Stimulated activated naive CD4-positive, alpha-beta T cell treated with Interleukin-2 at 50 U/mL for 16 hours (primary cell): ENCODE measurements around the gene OSCAR.

Experiments used
- DNase-seq: peaks from one replicate; lab custom pipeline; 2025; lab: John Stamatoyannopoulos, UW

The OSCAR gene

DNA sequence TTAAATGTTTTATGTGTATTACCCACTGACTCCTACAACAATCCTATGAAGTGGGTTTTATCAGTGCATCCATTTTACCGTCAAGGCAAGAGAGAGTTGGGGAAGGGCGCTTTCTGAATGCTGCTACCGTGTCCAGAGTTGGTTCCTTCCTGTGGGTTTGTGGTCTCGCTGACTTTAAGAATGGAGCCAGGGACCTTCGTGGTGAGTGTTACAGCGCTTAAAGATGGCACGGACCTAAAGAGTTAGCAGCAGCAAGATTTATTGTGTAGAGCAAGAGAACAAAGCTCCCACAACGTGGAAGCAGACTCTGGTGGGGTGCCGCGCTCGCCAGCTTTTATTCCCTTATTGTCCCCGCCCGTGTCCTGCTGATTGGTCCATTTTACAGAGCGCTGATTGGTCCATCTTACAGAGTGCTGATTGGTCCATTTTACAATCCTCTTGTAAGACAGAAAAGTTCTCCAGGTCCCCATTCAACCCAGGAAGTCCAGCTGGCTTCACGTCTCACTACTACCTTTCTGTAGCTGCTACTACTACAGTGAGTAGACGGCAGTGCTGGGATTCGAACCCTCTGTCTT lies 6.1 kb downstream of the OSCAR start:
- no peak for DNase-seq

DNA sequence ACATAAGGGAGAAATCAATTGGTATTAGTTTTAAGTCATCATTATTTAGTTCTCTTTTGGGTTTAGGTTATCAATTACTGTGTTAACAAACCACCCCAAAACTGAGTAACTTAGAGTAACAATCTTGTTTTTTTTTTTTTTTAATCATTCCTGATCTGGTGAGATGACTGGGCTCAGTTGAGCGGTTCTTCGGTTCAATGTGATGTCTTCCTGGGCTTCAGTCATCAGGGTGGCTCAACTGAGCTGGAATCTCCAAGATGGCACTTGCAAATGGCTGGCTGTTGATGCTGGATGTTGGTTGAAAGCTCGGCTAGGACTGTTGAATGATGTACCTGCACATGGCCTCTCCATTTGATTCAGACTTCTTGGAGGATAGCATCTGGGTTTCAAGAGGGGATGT lies 16.2 kb downstream of the OSCAR start:
- no peak for DNase-seq

DNA sequence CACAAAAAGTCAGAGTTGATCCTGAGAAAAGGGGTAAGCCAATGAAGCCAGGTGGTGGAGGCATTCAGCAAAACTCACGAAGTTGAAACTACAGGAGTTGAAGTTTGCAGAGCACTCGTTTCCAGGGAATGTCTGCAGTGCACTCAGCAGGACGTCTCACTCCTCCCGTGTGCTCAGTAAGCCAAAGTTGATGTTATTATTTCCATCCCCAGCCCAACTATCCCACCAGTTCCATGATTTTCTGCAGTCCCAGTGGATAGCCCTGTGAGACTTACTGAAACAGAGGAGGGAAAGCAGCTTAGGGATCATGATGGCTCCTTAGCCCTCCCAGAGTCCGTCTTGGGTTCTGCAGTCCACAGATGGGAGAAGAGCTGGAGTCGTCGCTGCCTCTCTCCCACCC lies 19.6 kb downstream of the OSCAR start, which contains the start of gene TARM1:
TSS of gene TARM1 (minus strand) at position 334 of the 400 bp plus-strand sequence. CDS start at position 309, 25 bp downstream.
- no peak for DNase-seq

DNA sequence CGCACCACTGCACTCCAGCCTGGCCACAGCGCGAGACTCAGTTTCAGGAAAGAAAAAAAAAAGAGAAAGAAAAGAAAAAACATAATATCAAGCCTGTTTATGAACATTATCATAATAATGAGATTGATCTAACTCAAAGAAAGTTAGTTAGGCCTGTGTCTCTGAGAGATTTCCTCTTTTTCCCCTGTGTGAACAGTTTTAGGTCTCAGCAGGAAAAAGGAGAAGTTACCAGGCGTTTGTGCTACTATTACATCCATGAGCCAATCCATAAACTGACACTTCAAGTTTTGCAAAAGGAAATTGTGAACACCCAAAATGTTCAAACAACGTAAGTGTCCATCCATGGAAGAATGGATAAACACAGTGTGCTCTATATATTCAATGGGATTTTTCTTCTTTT lies 23.3 kb downstream of the OSCAR start:
- no peak for DNase-seq

DNA sequence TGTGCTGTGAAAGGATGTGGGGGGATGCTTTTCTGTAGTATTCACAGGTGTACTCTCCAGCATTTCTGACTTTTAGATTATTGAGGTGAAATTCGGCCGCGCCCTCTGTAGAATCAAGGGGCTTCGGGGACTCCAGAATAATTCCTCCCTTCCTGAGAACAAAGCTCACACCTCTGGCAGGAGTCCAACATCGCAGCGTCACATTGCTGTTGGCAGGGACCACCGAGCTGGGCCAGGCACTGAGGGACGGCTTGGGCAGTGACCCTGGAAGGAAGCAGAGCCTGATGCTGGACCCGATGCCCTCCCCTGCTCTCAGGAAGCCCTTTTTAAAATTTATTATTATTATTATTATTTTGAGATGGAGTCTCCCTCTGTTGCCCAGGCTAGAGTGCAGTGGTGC lies 25.8 kb downstream of the OSCAR start:
- DNase-seq: no peak

DNA sequence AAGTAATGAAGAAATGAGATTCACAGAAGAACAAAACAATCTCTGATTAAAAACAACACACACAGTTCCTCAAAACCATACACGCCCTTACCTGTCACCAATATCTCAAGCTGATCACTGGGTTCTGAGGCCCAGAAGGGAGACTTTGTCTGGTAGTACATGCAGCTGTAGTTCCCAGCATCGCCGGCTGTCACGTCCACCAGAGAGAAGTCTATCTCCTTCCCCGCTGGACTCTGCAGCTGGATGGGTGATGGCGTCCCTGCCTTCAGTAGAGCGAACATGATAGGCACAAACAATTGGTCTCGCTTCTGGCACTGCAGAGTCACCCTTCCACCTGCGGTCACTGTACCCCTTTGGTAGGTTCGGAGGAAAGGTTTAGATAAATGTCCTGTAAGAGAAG lies 26.8 kb downstream of the OSCAR start:
- DNase-seq: no peak

DNA sequence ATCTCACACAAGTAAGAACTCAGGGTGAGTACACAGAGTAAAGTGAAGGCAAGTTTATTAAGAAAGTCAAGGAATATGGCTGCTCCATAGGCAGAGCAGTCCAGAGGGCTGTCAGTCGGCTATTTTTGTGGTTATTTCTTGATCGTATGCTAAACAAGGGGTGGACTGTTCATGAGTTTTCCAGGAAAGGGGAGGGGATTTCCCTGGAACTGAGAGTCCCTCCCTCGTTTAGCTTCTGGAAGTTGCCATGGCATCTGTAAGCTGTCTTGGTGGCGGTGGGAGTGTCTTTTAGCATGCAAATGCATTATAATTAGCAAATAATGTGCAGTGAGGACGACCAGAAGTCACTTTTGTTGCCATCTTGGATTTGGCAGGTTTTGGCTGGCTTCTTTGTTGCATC lies 31.1 kb downstream of the OSCAR start:
- DNase-seq: no peak

DNA sequence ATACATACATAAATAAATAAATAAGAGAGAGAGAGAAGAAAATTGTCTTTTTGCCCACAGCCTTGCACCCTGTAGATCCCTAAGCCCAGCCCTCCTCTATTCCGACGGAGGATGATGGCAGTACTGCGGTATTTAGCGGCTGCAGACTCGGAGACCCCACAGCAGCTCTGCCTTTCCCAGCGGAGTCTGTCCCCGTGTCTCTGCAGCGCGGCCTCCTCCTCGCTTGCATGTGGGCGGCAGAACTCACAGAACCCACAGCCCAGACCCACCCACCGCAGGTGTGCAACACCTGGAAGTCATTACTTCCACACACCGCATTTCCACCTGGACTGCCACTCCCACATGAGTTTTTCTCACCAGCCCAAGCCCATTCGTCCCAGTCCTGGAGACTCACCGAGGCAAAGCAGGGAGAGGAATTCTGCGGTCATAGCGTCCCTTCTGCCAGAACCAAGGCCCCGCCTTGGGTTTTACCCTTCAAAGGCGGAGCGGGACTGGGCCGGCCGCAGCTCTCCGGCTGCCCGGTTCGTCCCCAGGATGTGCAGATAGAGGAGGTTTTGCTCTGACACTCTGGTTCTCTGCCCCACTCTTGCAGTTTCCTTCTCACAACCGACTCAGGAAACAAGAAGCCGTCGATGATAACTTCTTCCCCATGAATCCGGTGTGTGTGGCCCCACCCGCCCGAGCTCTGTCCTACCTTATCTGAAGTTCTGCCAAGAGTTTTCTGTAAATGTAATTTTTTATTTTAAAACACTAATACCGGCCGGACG lies 37.1 kb downstream of the OSCAR start, which contains the start of gene VSTM1:
TSS of gene VSTM1 (minus strand) at position 548 of the 767 bp plus-strand sequence. CDS start at position 428, 120 bp downstream.
- no peak for DNase-seq

DNA sequence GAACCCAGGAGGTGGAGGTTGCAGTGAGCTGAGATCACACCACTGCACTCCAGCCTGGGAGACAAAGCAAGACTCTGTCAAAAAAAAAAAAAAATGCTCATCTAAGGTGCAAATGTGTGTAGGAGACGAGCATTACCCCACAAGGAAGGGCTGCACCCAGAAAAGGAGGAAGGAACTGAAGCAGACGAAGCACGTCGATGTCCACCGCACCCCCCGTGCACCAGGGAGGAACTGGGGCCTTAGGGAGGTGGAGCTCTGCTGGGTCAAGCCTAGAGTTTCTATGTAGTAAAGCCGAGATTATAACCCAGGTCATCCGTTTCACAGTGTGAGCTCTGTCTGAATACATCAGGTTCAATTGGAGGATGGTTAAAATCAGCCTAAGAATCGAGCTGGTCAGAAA lies 38.0 kb downstream of the OSCAR start:
- DNase-seq: no peak

DNA sequence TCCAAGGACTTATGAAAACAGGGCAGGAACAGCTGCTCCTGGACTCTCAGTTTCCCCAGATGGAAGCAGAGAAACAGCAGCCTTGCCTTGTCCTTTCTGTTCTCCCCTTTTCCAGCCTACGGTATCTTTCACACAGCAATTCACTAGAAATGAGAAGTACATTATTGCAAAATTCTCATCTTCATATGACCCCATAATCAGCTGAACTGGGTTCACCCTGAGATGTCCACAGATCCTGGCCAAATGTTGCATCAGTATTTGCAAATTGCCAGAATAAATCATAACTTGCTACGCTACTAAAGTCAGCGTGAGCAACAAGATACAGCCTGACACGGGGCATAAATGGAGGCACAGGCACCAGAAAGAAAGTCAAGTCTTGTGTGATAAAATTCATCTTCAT lies 53.0 kb downstream of the OSCAR start:
- DNase-seq: no peak

DNA sequence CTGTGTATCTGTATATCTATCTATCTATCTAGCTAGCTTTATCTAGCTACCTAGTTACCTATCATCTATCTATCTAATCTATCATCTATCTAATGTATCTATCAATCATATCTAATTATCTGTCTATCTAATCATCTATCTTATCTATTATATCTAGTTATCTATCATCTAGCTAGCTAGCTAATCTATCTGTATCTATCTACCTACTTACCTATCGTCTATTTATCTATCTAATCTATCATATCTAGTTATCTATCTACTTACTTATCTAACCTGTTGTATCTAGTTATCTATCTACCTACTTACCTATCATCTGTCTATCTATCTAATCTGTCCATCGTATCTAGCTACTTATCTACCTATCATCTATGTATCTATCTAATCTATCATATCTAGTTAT lies 54.8 kb downstream of the OSCAR start:
- DNase-seq: no peak
